Measurements from ENCODE around the gene NXPH4.

The NXPH4 gene

DNA sequence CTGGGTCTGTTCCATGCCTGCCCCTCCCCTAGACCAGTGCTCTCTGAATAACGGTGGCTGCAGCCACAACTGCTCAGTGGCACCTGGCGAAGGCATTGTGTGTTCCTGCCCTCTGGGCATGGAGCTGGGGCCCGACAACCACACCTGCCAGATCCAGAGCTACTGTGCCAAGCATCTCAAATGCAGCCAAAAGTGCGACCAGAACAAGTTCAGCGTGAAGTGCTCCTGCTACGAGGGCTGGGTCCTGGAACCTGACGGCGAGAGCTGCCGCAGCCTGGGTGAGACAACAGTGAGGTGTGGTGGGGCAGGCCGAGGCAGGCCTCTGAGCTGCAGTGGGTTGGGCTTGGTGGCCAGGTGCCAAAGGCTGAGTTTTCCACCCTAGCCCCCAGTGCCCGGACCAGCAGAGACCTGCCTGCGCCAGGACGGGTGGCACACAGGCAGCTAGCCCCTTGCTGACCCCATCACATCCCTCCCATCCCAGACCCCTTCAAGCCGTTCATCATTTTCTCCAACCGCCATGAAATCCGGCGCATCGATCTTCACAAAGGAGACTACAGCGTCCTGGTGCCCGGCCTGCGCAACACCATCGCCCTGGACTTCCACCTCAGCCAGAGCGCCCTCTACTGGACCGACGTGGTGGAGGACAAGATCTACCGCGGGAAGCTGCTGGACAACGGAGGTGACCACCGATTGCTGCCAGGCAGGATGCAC, 41.0 kb upstream of the NXPH4 start:
- H3K36me3 ChIP-seq: peaks cover 60 to 100% (median 82%) of the 10 kb centered on the region in 3 donors
- H3K27me3 ChIP-seq: no peaks in the 10 kb centered on the region
- DNase-seq: peak; percentile 89 to 93
- intact Hi-C loops (cut with DNase I; ENCODE audit: low total_unique reads): loop anchor here (2.0 kb wide), 1 partner anchor 49 kb away; no protein-coding TSS in a partner anchor
- H3K4me1 ChIP-seq: peaks cover 0 to 19% (median 6%) of the 10 kb centered on the region in 4 donors
- H3K4me3 ChIP-seq: no peak overlapping the region
- no peaks in the 10 kb centered on the region for H3K9me3 ChIP-seq
- TF ChIP-seq, protein P1, sequence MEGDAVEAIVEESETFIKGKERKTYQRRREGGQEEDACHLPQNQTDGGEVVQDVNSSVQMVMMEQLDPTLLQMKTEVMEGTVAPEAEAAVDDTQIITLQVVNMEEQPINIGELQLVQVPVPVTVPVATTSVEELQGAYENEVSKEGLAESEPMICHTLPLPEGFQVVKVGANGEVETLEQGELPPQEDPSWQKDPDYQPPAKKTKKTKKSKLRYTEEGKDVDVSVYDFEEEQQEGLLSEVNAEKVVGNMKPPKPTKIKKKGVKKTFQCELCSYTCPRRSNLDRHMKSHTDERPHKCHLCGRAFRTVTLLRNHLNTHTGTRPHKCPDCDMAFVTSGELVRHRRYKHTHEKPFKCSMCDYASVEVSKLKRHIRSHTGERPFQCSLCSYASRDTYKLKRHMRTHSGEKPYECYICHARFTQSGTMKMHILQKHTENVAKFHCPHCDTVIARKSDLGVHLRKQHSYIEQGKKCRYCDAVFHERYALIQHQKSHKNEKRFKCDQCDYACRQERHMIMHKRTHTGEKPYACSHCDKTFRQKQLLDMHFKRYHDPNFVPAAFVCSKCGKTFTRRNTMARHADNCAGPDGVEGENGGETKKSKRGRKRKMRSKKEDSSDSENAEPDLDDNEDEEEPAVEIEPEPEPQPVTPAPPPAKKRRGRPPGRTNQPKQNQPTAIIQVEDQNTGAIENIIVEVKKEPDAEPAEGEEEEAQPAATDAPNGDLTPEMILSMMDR (IDR thresholded peaks at IDR 0.05): peak; percentile 83 to 90
- peak overlapping the region; percentile 10 to 31 for H3K27ac ChIP-seq

DNA sequence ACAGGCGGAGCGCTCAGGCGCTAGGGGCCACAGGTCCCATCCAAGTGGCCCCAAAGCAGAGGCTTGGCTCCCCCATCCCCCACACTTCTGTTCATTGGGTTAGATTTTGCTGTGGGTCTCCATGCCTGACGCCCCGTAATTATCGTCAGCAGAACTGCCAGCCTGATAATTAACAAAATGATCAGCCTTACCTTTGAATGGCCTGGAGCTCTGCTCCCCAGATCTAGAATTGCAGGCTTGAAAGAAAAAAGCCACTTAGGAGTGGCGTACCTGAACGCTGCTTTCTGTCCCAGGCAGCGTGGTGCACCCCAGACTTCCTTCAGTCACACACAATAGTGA, 40.5 kb upstream of the NXPH4 start:
- Histone ChIP-seq H3K27me3 (no peaks in the 10 kb centered on the region), H3K4me1 (peaks cover 0 to 16% (median 6%) of the 10 kb centered on the region in 4 donors), H3K4me3 (no peak overlapping the region), H3K27ac (peak overlapping the region in 1 of 2 donors; percentile 31), H3K9me3 (no peaks in the 10 kb centered on the region), H3K36me3 (peaks cover 62 to 100% (median 82%) of the 10 kb centered on the region in 3 donors)
- intact Hi-C loops (cut with DNase I; ENCODE audit: low total_unique reads): loop anchor here (2.0 kb wide), 1 partner anchor 49 kb away; no protein-coding TSS in a partner anchor
- DNase-seq: no peak
- TF ChIP-seq, protein P1 (IDR thresholded peaks at IDR 0.05): no peak

DNA sequence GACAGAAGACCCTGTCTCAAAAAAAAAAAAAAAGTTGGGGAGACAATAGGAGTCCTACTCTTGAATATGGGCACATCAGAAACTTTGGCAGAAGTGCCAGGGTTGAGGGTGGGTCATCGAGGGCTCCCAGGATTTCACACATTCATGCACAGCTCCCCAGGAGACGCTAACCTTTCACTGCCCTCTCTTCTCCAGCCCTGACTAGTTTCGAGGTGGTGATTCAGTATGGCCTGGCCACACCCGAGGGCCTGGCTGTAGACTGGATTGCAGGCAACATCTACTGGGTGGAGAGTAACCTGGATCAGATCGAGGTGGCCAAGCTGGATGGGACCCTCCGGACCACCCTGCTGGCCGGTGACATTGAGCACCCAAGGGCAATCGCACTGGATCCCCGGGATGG, 39.7 kb upstream of the NXPH4 start:
- H3K9me3 ChIP-seq: no peaks in the 10 kb centered on the region
- peaks cover 0 to 13% (median 4%) of the 10 kb centered on the region in 4 donors for H3K4me1 ChIP-seq
- TF ChIP-seq, protein P1 (IDR thresholded peaks at IDR 0.05): no peak
- H3K4me3 ChIP-seq: no peak overlapping the region
- H3K27ac ChIP-seq: no peak overlapping the region
- peaks cover 67 to 100% (median 89%) of the 10 kb centered on the region in 3 donors for H3K36me3 ChIP-seq
- no peak for DNase-seq
- intact Hi-C loops (cut with DNase I; ENCODE audit: low total_unique reads): loop anchor here (2.0 kb wide), 1 partner anchor 50 kb away; no protein-coding TSS in a partner anchor
- no peaks in the 10 kb centered on the region for H3K27me3 ChIP-seq

DNA sequence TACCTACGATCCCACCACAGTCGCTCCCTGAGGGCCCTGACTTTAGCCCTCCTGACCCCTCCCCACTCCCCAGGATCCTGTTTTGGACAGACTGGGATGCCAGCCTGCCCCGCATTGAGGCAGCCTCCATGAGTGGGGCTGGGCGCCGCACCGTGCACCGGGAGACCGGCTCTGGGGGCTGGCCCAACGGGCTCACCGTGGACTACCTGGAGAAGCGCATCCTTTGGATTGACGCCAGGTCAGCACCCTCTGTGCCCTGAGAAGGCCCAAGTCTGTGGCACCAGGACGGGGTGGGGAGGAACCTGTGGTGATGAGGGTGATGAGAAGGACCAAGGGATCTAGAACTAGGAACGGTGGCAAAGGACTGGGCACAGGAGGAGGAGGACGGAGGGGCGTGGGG, 39.2 kb upstream of the NXPH4 start:
- Histone ChIP-seq H3K27me3 (no peaks in the 10 kb centered on the region), H3K4me1 (peaks cover 0 to 13% (median 4%) of the 10 kb centered on the region in 4 donors), H3K36me3 (peaks cover 67 to 99% (median 93%) of the 10 kb centered on the region in 3 donors), H3K27ac (no peak overlapping the region), H3K9me3 (no peaks in the 10 kb centered on the region), H3K4me3 (no peak overlapping the region)
- DNase-seq: no peak
- intact Hi-C loops (cut with DNase I; ENCODE audit: low total_unique reads): loop anchor here (2.0 kb wide), 1 partner anchor 51 kb away; no protein-coding TSS in a partner anchor
- TF ChIP-seq, protein P1 (IDR thresholded peaks at IDR 0.05): no peak

DNA sequence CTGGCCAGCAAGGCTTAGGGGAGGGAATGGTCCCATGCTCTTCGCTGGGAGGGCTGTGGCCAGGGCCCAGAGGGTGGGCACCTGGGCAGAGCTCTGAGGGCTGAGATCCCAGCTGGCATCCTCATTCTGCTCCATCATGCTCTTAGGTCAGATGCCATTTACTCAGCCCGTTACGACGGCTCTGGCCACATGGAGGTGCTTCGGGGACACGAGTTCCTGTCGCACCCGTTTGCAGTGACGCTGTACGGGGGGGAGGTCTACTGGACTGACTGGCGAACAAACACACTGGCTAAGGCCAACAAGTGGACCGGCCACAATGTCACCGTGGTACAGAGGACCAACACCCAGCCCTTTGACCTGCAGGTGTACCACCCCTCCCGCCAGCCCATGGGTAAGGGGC, 38.4 kb upstream of the NXPH4 start:
- no peak for DNase-seq
- Histone ChIP-seq H3K27ac (no peak overlapping the region), H3K36me3 (peaks cover 68 to 91% (median 89%) of the 10 kb centered on the region in 3 donors), H3K9me3 (no peaks in the 10 kb centered on the region), H3K4me3 (no peak overlapping the region), H3K27me3 (no peaks in the 10 kb centered on the region), H3K4me1 (peaks cover 0 to 13% (median 4%) of the 10 kb centered on the region in 4 donors)
- intact Hi-C loops (cut with DNase I; ENCODE audit: low total_unique reads): no loop called here
- TF ChIP-seq, protein P1 (IDR thresholded peaks at IDR 0.05): no peak
